Caco-2 (cell line): ENCODE measurements around the gene ELK4. TPM values are rescaled to one million over a fixed set of nuclear protein-coding genes. Genes with fewer than 3 reads are reported as not detected.

ENCODE experiments used
- BruUV-seq: library from RNA; stranded (reverse); fragments of 400-500 nt; replicated peaks from 2 replicates; lab custom pipeline; 2021; lab: Mats Ljungman, UMichigan
- CTCF ChIA-PET: fragments of 300-600 bp; sonication (Branson Sonifier 250); formaldehyde crosslinking; loops from one replicate; lab custom pipeline; 2022; ENCODE audit warnings: antibody characterized with exemption; lab: Charles Lee
- POLR2A ChIA-PET: fragments of 300-600 bp; sonication (Branson Sonifier 250); formaldehyde crosslinking; loops from one replicate; lab custom pipeline; 2022; ENCODE audit warnings: antibody characterized with exemption; lab: Charles Lee
- DNase-seq, 2 experiments: peaks; one replicate each; pipeline versions ENCODE4 v3.0.0 to v3.0.0-alpha.2; 2020 to 2022
- H3K27me3 ChIP-seq: replicated peaks from 2 replicates; pipeline ENCODE4 v1.6.0; 2011; ENCODE audit warnings: low read length; ENCODE audit not compliant: control insufficient read depth, insufficient read depth
- H3K36me3 ChIP-seq: 2 replicates; pipeline ENCODE4 v1.5.1; 2011; ENCODE audit warnings: low read length; ENCODE audit not compliant: control insufficient read depth, insufficient read depth
- H3K4me1 ChIP-seq: fragments of 250-450 bp; sonication (Bioruptor Pico); 2 replicates; pipeline ENCODE4 v1.5.1; 2020; ENCODE audit warnings: mild to moderate bottlenecking
- H3K4me3 ChIP-seq: 2 replicates; pipeline ENCODE4 v1.5.1; 2011; ENCODE audit warnings: low read depth, mild to moderate bottlenecking, control low read depth, low read length
- H3K9me3 ChIP-seq: fragments of 250-450 bp; sonication (Bioruptor Pico); 2 replicates; pipeline ENCODE4 v1.5.1; 2020; ENCODE audit warnings: mild to moderate bottlenecking, moderate library complexity
- H3K27ac Mint-ChIP-seq: one replicate; pipeline ENCODE4 v1.8.0; 2022; ENCODE audit warnings: mixed read lengths; ENCODE audit not compliant: unreplicated experiment
- H3K27me3 Mint-ChIP-seq: one replicate; pipeline ENCODE4 v1.8.0; 2022; ENCODE audit warnings: mixed read lengths; ENCODE audit not compliant: insufficient read depth, unreplicated experiment
- H3K36me3 Mint-ChIP-seq: one replicate; pipeline ENCODE4 v1.8.0; 2022; ENCODE audit warnings: mild to moderate bottlenecking, mixed read lengths; ENCODE audit not compliant: insufficient read depth, unreplicated experiment
- H3K4me1 Mint-ChIP-seq: one replicate; pipeline ENCODE4 v1.8.0; 2022; ENCODE audit warnings: low read depth, mixed read lengths; ENCODE audit not compliant: unreplicated experiment
- H3K4me3 Mint-ChIP-seq: one replicate; pipeline ENCODE4 v1.8.0; 2022; ENCODE audit warnings: mild to moderate bottlenecking, moderate library complexity, mixed read lengths; ENCODE audit not compliant: unreplicated experiment
- H3K9me3 Mint-ChIP-seq: one replicate; pipeline ENCODE4 v1.8.0; 2022; ENCODE audit warnings: mixed read lengths; ENCODE audit not compliant: unreplicated experiment
- CTCF ChIP-seq, 2 experiments: fragments of 200-600 bp in 1 of 2; IDR thresholded peaks; 1 replicate in 1 of 2; 2 replicates in 1 of 2; pipeline versions ENCODE4 v1.5.1 to v1.8.0; 2011 to 2022; ENCODE audit warnings: antibody characterized with exemption in 1 of 2, control low read depth in 1 of 2, inconsistent platforms in 1 of 2, low read depth in 1 of 2, low read length in 1 of 2, mild to moderate bottlenecking in 1 of 2, moderate library complexity in 1 of 2; ENCODE audit not compliant: insufficient read depth in 1 of 2, severe bottlenecking in 1 of 2, unreplicated experiment in 1 of 2
- intact Hi-C: fragments of 100-400 bp; cut with micrococcal nuclease; formaldehyde crosslinking; loops from one replicate; pipeline ENCODE4 v1.10.0; 2022; ENCODE audit not compliant: unreplicated experiment
- total RNA-seq: library from RNA; stranded (reverse); gene quantifications from 2 replicates; pipeline ENCODE4 v1.2.3, GENCODE V29; 2022

The ELK4 gene
- total RNA-seq, 1 experiment from 2014 or later: 14.4 TPM

- no peaks in the 10 kb centered on the region for H3K36me3 Mint-ChIP-seq
- CTCF ChIA-PET: interaction anchor here (0.6 to 1.2 kb wide), 7 partner anchors 21 to 789 kb away, joined by 3 to 20 read pairs (median 4); partner anchors contain the start of gene ELK4
Observed at GRCh38 chr1:205680073-205680851, 48.5 kb upstream of the ELK4 start, which contains the start of gene SLC45A3. Gene SLC45A3, minus strand, starts transcription at chr1:205680509. Its CDS starts 15,853 bp downstream, at chr1:205664656.

GRCh38 chr1:205678286-205679111 is 46.7 kb upstream of the ELK4 start:
- intact Hi-C loops: no loop called here
- H3K9me3 Mint-ChIP-seq: no peaks in the 10 kb centered on the region
- H3K27me3 Mint-ChIP-seq: no peaks in the 10 kb centered on the region
- no TSS peak for BruUV-seq
- no peak for DNase-seq
- Histone ChIP-seq H3K36me3 (no peaks in the 10 kb centered on the region), H3K4me1 (peaks cover 34% of the 10 kb centered on the region), H3K9me3 (no peaks in the 10 kb centered on the region), H3K4me3 (peak overlapping the region; percentile 85), H3K27me3 (no peaks in the 10 kb centered on the region)
- peaks cover 33% of the 10 kb centered on the region for H3K4me1 Mint-ChIP-seq
- no peak for TF ChIP-seq CTCF (IDR thresholded peaks at IDR 0.05; ENCODE audit: insufficient read depth in 1 of 2, low read depth in 1 of 2, low read length in 1 of 2, severe bottlenecking in 1 of 2, unreplicated experiment in 1 of 2)
- peak overlapping the region; percentile 84 for H3K4me3 Mint-ChIP-seq
- CTCF ChIA-PET: interaction anchor here (2.6 kb wide), 1 partner anchor 19 kb away, joined by 10 read pairs; no protein-coding TSS in a partner anchor
- H3K27ac Mint-ChIP-seq: no peak overlapping the region
- POLR2A ChIA-PET: interaction anchor here (0.5 kb wide), 1 partner anchor 46 kb away, joined by 4 read pairs; the partner anchor contains the start of gene ELK4
- no peaks in the 10 kb centered on the region for H3K36me3 Mint-ChIP-seq

More at GRCh38 chr1:205680073-205680851, 48.5 kb upstream of the ELK4 start, which contains the start of gene SLC45A3:
- peak within 1 kb of the TSS; percentile 84 for H3K4me3 Mint-ChIP-seq
- no peaks in the 10 kb centered on the region for H3K9me3 ChIP-seq
- no peaks in the 10 kb centered on the region for H3K27me3 Mint-ChIP-seq
- H3K4me1 ChIP-seq: peaks cover 28% of the 10 kb centered on the region
- H3K4me3 ChIP-seq: peak within 1 kb of the TSS; percentile 85
- H3K27ac Mint-ChIP-seq: peak within 1 kb of the TSS; percentile 42
- TF ChIP-seq CTCF (IDR thresholded peaks at IDR 0.05; ENCODE audit: insufficient read depth in 1 of 2, low read depth in 1 of 2, low read length in 1 of 2, severe bottlenecking in 1 of 2, unreplicated experiment in 1 of 2): no peak
- intact Hi-C loops: no loop called here
- H3K9me3 Mint-ChIP-seq: no peaks in the 10 kb centered on the region
- POLR2A ChIA-PET: no interaction called here
- H3K36me3 ChIP-seq: no peaks in the 10 kb centered on the region
- BruUV-seq: no TSS peak
- no peaks in the 10 kb centered on the region for H3K27me3 ChIP-seq
- H3K4me1 Mint-ChIP-seq: peaks cover 33% of the 10 kb centered on the region
- peak; percentile 39 to 44 for DNase-seq

GRCh38 chr1:205677167-205677566 is 45.4 kb upstream of the ELK4 start:
- intact Hi-C loops: no loop called here
- Mint-ChIP-seq H3K4me1 (peaks cover 36% of the 10 kb centered on the region), H3K36me3 (peaks cover under 1% of the 10 kb centered on the region), H3K9me3 (no peaks in the 10 kb centered on the region), H3K27ac (no peak overlapping the region), H3K4me3 (no peak overlapping the region), H3K27me3 (no peaks in the 10 kb centered on the region)
- no peaks in the 10 kb centered on the region for H3K36me3 ChIP-seq
- peaks cover 47% of the 10 kb centered on the region for H3K4me1 ChIP-seq
- no peak overlapping the region for H3K4me3 ChIP-seq
- TF ChIP-seq CTCF (IDR thresholded peaks at IDR 0.05; ENCODE audit: insufficient read depth in 1 of 2, low read depth in 1 of 2, low read length in 1 of 2, severe bottlenecking in 1 of 2, unreplicated experiment in 1 of 2): no peak
- DNase-seq: no peak
- no TSS peak for BruUV-seq
- ChIA-PET CTCF (interaction anchor here (1.2 to 2.6 kb wide), 2 partner anchors 17 to 19 kb away, joined by 4 to 10 read pairs; no protein-coding TSS in a partner anchor), POLR2A (interaction anchor here (1.2 kb wide), 1 partner anchor 72 kb away, joined by 3 read pairs; no protein-coding TSS in a partner anchor)
- no peaks in the 10 kb centered on the region for H3K9me3 ChIP-seq
- no peaks in the 10 kb centered on the region for H3K27me3 ChIP-seq
